ENCODE results near the gene GDNF.

Gene GDNF

DNA sequence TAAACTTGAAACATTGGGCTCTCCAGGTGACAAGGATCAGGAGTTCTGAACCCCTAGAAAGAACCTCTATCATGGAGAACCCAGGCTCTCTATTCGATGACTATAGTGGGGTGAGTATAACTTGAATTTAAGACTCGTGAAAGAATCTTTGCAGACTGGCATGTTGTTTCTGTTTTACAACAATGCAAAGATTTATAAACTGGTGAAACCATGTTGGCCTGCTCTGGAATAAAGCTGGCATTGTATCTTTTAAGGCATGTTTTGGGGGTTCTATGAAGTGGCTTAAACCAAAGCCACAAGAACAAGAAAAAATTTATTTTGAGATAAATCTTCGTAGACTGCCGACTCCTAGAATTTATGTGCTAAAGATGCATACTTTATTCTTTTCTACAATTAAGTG lies 9.8 kb upstream of the GDNF start:
- TF ChIP-seq FOXP2 (optimal IDR thresholded peaks at IDR 0.05; ENCODE audit: borderline replicate concordance, extremely low read depth, extremely low read length, insufficient read depth) (no peak), REST (IDR thresholded peaks at IDR 0.05; ENCODE audit: insufficient read depth in 1 of 2, low read depth in 2 of 2, low read length in 2 of 2) (no peak), SIN3A (IDR thresholded peaks at IDR 0.05; ENCODE audit: borderline replicate concordance, insufficient read depth, low read length) (no peak), TAF1 (IDR thresholded peaks at IDR 0.05; ENCODE audit: borderline replicate concordance, insufficient read depth, low read length) (no peak)

DNA sequence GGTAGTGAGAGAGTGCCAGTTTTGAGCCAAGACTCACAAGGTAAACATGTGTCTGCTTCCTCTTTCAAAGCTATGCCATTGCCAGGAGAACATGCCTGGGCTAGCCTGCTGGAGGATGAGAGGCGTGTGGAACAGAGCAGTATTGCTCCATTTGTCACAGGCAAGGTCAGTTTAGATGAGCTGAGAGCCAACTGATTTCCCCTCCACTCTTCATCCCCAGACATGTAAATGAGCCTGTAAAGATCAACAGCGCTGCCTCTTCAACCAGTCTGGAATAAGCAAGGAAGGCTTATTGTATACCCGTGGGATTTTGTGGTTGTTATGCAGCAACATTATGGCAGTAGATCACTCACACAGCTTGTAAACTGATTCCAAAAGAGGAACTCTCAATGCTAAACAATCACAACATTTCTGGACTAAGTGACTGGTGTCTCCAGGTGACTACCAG lies 8.2 kb upstream of the GDNF start:
- TF ChIP-seq FOXP2 (optimal IDR thresholded peaks at IDR 0.05; ENCODE audit: borderline replicate concordance, extremely low read depth, extremely low read length, insufficient read depth) (no peak), TAF1 (IDR thresholded peaks at IDR 0.05; ENCODE audit: borderline replicate concordance, insufficient read depth, low read length) (no peak), REST (IDR thresholded peaks at IDR 0.05; ENCODE audit: insufficient read depth in 1 of 2, low read depth in 2 of 2, low read length in 2 of 2) (no peak), SIN3A (IDR thresholded peaks at IDR 0.05; ENCODE audit: borderline replicate concordance, insufficient read depth, low read length) (no peak), POLR2AphosphoS5 (IDR thresholded peaks at IDR 0.05; ENCODE audit: low read depth, low read length) (no peak)

DNA sequence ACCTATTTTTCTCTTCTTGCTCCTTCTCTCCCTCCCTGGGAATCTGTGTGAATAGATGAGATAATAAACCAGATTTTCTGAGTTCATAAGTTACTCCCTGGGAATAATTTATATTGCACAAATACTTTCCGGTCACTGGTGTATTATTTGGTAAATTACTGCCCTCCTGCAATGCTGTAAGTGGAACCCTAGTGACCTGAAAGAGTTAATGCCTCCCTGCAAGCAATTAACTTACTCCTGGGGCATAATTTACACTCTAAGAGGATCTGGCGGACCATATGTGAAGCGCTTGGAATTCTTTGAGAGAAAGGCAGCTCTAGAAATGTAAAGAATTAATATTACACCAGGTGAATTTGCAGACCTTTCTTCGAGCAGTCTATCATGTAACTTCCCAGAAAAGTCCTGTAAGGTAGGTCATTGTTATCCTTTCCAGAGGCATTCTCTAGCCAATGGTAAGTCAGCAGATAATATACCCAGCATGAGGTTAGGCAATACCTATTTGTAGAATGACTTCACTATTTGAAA lies 7.0 kb upstream of the GDNF start:
- TF ChIP-seq TAF1 (IDR thresholded peaks at IDR 0.05; ENCODE audit: borderline replicate concordance, insufficient read depth, low read length) (no peak), REST (IDR thresholded peaks at IDR 0.05; ENCODE audit: insufficient read depth in 1 of 2, low read depth in 2 of 2, low read length in 2 of 2) (no peak), FOXP2 (optimal IDR thresholded peaks at IDR 0.05; ENCODE audit: borderline replicate concordance, extremely low read depth, extremely low read length, insufficient read depth) (no peak), POLR2AphosphoS5 (IDR thresholded peaks at IDR 0.05; ENCODE audit: low read depth, low read length) (no peak), SIN3A (IDR thresholded peaks at IDR 0.05; ENCODE audit: borderline replicate concordance, insufficient read depth, low read length) (no peak)

DNA sequence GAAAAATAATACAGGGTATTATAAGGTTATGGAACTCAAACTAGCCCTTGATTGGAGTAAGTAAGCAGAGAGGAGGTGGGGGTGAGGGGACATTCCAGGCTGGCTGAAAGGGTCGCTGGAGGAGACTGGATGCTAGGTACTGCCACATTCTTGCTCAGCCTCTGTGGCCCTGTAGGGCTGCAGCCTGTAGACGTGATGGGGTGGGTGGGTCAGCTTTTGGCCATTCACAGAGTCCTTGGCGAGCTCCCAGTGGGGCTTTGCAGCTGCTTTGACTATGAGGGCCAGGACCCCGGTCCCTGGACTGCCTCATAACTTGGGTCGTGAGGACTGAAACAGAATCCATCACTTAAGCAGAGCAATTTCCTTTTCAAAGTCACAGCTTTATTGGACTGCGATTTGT lies 4.2 kb upstream of the GDNF start:
- no peak for TF ChIP-seq POLR2AphosphoS5 (IDR thresholded peaks at IDR 0.05; ENCODE audit: low read depth, low read length)
- no peak for TF ChIP-seq REST (IDR thresholded peaks at IDR 0.05; ENCODE audit: insufficient read depth in 1 of 2, low read depth in 2 of 2, low read length in 2 of 2)
- no peak for TF ChIP-seq TAF1 (IDR thresholded peaks at IDR 0.05; ENCODE audit: borderline replicate concordance, insufficient read depth, low read length)

GRCh38 chr5:37842048-37842447 lies 2.2 kb upstream of the GDNF start:
- TF ChIP-seq TAF1 (IDR thresholded peaks at IDR 0.05; ENCODE audit: borderline replicate concordance, insufficient read depth, low read length) (no peak), FOXP2 (optimal IDR thresholded peaks at IDR 0.05; ENCODE audit: borderline replicate concordance, extremely low read depth, extremely low read length, insufficient read depth) (no peak), SIN3A (IDR thresholded peaks at IDR 0.05; ENCODE audit: borderline replicate concordance, insufficient read depth, low read length) (no peak), POLR2AphosphoS5 (IDR thresholded peaks at IDR 0.05; ENCODE audit: low read depth, low read length) (no peak), REST (IDR thresholded peaks at IDR 0.05; ENCODE audit: insufficient read depth in 1 of 2, low read depth in 2 of 2, low read length in 2 of 2) (no peak)
